ENCODE results near the gene NEDD8.
"Not testable (repeated sequence)": the region's sequence is repeated elsewhere in the genome, so short reads cannot be mapped to it uniquely, and the experiment has no call there.

The NEDD8 gene

GRCh38 chr14:24254630-24255392 lies 22.6 kb upstream of the NEDD8 start:
- H3K27ac ChIP-seq (ENCODE audit: low read depth, low read length): no peak overlapping the region
- H3K9me3 ChIP-seq (ENCODE audit: low read length): no peaks in the 10 kb centered on the region
- no peak overlapping the region for H3K4me3 ChIP-seq (ENCODE audit: low read depth in 1 of 2, low read length in 2 of 2)
- H3K36me3 ChIP-seq (ENCODE audit: insufficient read depth, low read length): no peaks in the 10 kb centered on the region
- H3K9ac ChIP-seq (ENCODE audit: low read length): no peak overlapping the region
- H3K4me1 ChIP-seq (ENCODE audit: insufficient read depth, low read length): no peaks in the 10 kb centered on the region
- H3K27me3 ChIP-seq (ENCODE audit: control insufficient read depth in 1 of 2, insufficient read depth in 2 of 2, low read length in 2 of 2): no peaks in the 10 kb centered on the region

- H3K27me3 ChIP-seq (ENCODE audit: control insufficient read depth in 1 of 2, insufficient read depth in 2 of 2, low read length in 2 of 2): no peaks in the 10 kb centered on the region
- no peaks in the 10 kb centered on the region for H3K4me1 ChIP-seq (ENCODE audit: insufficient read depth, low read length)
- H3K9ac ChIP-seq (ENCODE audit: low read length): no peak overlapping the region
- no peaks in the 10 kb centered on the region for H3K9me3 ChIP-seq (ENCODE audit: low read length)
- H3K27ac ChIP-seq (ENCODE audit: low read depth, low read length): no peak overlapping the region
- H3K36me3 ChIP-seq (ENCODE audit: insufficient read depth, low read length): no peaks in the 10 kb centered on the region
- H3K4me3 ChIP-seq (ENCODE audit: low read depth in 1 of 2, low read length in 2 of 2): no peak overlapping the region
Measured at GRCh38 chr14:24253936-24254335, 21.8 kb upstream of the NEDD8 start.

DNA sequence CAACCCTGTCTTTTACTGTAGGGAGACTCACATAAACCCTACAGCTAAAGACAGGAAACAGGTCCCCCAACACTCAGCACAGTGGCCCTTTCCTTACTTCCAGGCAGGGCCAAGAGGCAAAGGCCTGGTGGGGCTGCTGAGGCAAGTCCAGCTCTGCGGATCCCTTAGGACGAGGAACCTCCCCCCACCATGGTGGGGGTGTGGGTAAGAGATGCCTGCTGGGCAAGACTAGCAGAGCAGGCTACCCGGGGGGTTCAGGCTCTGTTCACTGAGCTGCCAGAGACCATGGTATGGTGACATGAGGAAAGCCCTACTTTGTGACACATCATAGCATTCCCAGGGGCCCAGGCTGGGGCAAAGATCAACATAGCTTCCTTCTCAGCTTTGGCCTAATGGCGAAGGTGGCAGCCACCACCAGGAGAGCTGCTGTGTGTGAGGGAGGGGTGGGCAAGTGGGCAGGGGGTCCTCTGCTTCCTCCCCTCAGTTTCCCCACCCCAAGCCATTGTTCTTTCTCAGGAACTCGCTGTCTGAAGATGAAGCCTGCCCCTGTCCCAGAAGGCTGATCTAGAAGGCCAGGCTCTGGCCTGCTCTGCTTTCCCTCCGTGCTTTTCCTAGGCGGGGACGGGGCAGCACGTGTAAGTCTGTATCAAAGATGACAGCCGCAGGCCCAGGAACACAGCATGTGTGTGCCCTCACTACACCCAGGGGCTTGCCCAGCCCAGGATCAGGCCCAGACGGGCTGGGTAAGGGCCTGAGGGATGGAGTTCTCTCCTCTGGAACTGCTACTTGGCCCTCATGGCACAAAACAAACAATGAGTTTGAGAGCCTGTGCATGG lies 20.3 kb upstream of the NEDD8 start:
- H3K27ac ChIP-seq (ENCODE audit: low read depth, low read length): no peak overlapping the region
- H3K9me3 ChIP-seq (ENCODE audit: low read length): no peaks in the 10 kb centered on the region
- H3K9ac ChIP-seq (ENCODE audit: low read length): no peak overlapping the region
- no peak overlapping the region for H3K4me3 ChIP-seq (ENCODE audit: low read depth in 1 of 2, low read length in 2 of 2)
- no peaks in the 10 kb centered on the region for H3K4me1 ChIP-seq (ENCODE audit: insufficient read depth, low read length)
- H3K36me3 ChIP-seq (ENCODE audit: insufficient read depth, low read length): no peaks in the 10 kb centered on the region
- H3K27me3 ChIP-seq (ENCODE audit: control insufficient read depth in 1 of 2, insufficient read depth in 2 of 2, low read length in 2 of 2): no peaks in the 10 kb centered on the region

GRCh38 chr14:24251880-24252288 lies 19.7 kb upstream of the NEDD8 start:
- Histone ChIP-seq H3K4me1 (ENCODE audit: insufficient read depth, low read length) (no peaks in the 10 kb centered on the region), H3K9me3 (ENCODE audit: low read length) (no peaks in the 10 kb centered on the region), H3K27ac (ENCODE audit: low read depth, low read length) (no peak overlapping the region), H3K9ac (ENCODE audit: low read length) (no peak overlapping the region), H3K4me3 (ENCODE audit: low read depth in 1 of 2, low read length in 2 of 2) (no peak overlapping the region), H3K27me3 (ENCODE audit: control insufficient read depth in 1 of 2, insufficient read depth in 2 of 2, low read length in 2 of 2) (no peaks in the 10 kb centered on the region), H3K36me3 (ENCODE audit: insufficient read depth, low read length) (no peaks in the 10 kb centered on the region)

DNA sequence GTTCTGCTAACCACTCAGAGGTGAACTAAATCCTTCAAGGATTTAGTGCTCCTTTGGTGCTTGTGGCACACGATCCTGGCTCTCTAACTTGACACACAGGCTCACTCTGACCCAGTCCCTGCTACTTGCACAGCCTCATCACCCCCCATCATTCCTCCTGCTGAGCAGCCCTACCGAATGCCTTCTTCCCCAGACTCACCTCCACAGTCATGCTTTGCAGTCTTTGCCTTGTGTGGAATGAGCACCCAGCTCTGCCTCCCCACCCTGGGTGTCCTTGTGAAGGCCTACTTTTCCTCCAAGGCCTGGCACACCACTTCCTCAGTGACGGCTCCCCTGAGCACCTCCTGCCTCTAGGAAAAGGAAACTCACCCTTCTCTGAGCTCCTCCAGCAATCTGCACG lies 18.2 kb upstream of the NEDD8 start:
- Histone ChIP-seq H3K9me3 (ENCODE audit: low read length) (no peaks in the 10 kb centered on the region), H3K27me3 (ENCODE audit: control insufficient read depth in 1 of 2, insufficient read depth in 2 of 2, low read length in 2 of 2) (no peaks in the 10 kb centered on the region), H3K4me1 (ENCODE audit: insufficient read depth, low read length) (no peaks in the 10 kb centered on the region), H3K4me3 (ENCODE audit: low read depth in 1 of 2, low read length in 2 of 2) (no peak overlapping the region), H3K27ac (ENCODE audit: low read depth, low read length) (no peak overlapping the region), H3K9ac (ENCODE audit: low read length) (no peak overlapping the region), H3K36me3 (ENCODE audit: insufficient read depth, low read length) (no peaks in the 10 kb centered on the region)

DNA sequence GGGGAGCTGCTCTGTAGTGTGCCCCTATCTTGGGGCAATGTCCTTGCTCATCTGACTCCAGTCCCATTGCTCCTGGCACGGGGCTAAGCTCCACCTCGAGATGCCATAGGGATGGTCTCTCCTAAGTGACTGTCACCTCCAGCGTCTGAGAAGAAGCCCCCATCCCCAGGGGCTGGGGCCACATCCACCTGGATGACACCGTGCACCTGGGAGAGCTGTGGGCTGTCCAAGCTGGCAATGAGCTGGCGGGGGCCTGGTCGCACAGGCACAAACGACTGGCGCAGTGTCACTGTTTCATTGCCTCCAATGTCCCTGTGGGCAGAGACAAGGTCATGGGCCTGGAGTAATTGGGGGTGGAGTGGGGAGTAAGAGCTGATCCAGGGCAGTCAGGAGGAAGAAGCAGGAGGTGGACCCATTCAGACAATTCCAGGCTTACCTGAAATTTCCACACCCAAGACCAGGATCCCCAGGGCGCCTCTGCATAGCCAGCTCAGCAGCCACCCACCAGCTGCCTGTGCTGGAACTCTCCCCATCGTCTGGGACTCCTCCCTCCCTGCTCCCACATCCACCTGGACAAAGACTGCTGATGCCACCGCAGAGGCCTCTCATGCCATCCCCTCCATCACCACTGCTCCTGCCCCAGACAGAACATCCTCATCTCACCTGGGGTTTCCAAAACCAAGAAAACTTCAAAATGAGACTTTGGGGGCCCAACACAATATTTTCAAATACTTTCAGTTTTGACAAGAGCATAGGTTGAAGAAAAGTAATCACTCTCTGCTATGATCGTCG lies 17.3 kb upstream of the NEDD8 start:
- no peaks in the 10 kb centered on the region for H3K4me1 ChIP-seq (ENCODE audit: insufficient read depth, low read length)
- no peaks in the 10 kb centered on the region for H3K9me3 ChIP-seq (ENCODE audit: low read length)
- H3K4me3 ChIP-seq (ENCODE audit: low read depth in 1 of 2, low read length in 2 of 2): no peak overlapping the region
- no peak overlapping the region for H3K27ac ChIP-seq (ENCODE audit: low read depth, low read length)
- H3K27me3 ChIP-seq (ENCODE audit: control insufficient read depth in 1 of 2, insufficient read depth in 2 of 2, low read length in 2 of 2): no peaks in the 10 kb centered on the region
- H3K9ac ChIP-seq (ENCODE audit: low read length): no peak overlapping the region
- no peaks in the 10 kb centered on the region for H3K36me3 ChIP-seq (ENCODE audit: insufficient read depth, low read length)

- Histone ChIP-seq H3K27ac (ENCODE audit: low read depth, low read length) (no peak overlapping the region), H3K9ac (ENCODE audit: low read length) (no peak overlapping the region), H3K4me3 (ENCODE audit: low read depth in 1 of 2, low read length in 2 of 2) (no peak overlapping the region), H3K9me3 (ENCODE audit: low read length) (no peaks in the 10 kb centered on the region), H3K4me1 (ENCODE audit: insufficient read depth, low read length) (peaks cover 5% of the 10 kb centered on the region), H3K27me3 (ENCODE audit: control insufficient read depth in 1 of 2, insufficient read depth in 2 of 2, low read length in 2 of 2) (no peaks in the 10 kb centered on the region), H3K36me3 (ENCODE audit: insufficient read depth, low read length) (no peaks in the 10 kb centered on the region)
Measured at GRCh38 chr14:24247422-24247821, 15.3 kb upstream of the NEDD8 start.

DNA sequence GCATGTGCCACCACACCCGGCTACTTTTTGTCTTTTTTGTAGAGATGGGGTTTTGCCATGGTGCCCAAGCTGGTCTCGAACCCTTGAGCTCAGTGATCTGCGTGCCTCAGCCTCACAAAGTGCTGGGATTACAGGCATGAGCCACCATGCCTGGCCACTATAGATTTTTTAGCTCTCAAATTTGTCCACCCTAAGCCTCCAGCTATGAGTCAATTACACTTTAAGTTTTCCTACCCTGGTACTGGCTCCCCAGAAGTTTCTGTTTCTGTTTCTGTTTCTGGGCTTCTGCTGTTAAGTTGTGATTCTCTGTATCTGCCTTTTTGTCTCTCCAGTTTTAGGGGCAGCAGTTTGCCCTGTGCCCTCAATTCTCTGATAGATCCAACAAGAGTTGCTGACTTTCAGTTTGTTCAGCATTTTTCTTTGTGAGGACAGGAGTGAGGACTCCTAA lies 14.6 kb upstream of the NEDD8 start:
- Histone ChIP-seq H3K36me3 (ENCODE audit: insufficient read depth, low read length) (no peaks in the 10 kb centered on the region), H3K27me3 (ENCODE audit: control insufficient read depth in 1 of 2, insufficient read depth in 2 of 2, low read length in 2 of 2) (no peaks in the 10 kb centered on the region), H3K4me1 (ENCODE audit: insufficient read depth, low read length) (peaks cover 6% of the 10 kb centered on the region), H3K27ac (ENCODE audit: low read depth, low read length) (no peak overlapping the region), H3K9me3 (ENCODE audit: low read length) (no peaks in the 10 kb centered on the region), H3K4me3 (ENCODE audit: low read depth in 1 of 2, low read length in 2 of 2) (no peak overlapping the region), H3K9ac (ENCODE audit: low read length) (no peak overlapping the region)

- H3K36me3 ChIP-seq (ENCODE audit: insufficient read depth, low read length); H3K4me3 ChIP-seq (ENCODE audit: low read depth in 1 of 2, low read length in 2 of 2); H3K27me3 ChIP-seq (ENCODE audit: control insufficient read depth in 1 of 2, insufficient read depth in 2 of 2, low read length in 2 of 2); H3K9me3 ChIP-seq (ENCODE audit: low read length); H3K27ac ChIP-seq (ENCODE audit: low read depth, low read length); H3K9ac ChIP-seq (ENCODE audit: low read length): not testable (repeated sequence)
- peaks cover 20% of the 10 kb centered on the region for H3K4me1 ChIP-seq (ENCODE audit: insufficient read depth, low read length)
Measured at GRCh38 chr14:24245350-24245749, 13.2 kb upstream of the NEDD8 start.

DNA sequence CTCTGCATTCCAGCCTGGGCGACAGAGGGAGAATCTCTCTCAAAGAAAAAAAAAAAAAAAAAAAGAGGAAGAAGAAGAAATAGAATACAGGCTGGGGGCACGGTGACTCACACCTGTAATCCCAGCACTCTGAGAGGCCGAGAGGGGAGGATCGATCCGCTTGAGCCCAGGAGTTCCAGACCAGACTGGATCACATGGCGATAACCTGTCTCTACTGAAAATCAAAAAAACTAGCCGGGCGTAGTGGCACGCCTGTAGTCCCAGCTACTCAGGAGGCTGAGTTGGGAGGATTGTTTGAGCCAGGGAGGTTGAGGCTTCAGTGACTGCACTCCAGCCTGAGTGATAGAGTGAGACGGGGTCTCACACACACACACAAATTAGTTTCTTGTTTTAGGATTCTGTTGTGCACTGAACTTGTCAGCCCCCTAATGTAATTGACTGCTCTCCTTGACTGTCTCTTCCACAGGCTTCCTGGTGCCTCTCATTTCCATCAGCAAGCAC lies 11.2 kb upstream of the NEDD8 start:
- H3K4me3 ChIP-seq (ENCODE audit: low read depth in 1 of 2, low read length in 2 of 2): peak overlapping the region; percentile 78
- peak overlapping the region; percentile 96 for H3K27ac ChIP-seq (ENCODE audit: low read depth, low read length)
- no peaks in the 10 kb centered on the region for H3K27me3 ChIP-seq (ENCODE audit: control insufficient read depth in 1 of 2, insufficient read depth in 2 of 2, low read length in 2 of 2)
- H3K4me1 ChIP-seq (ENCODE audit: insufficient read depth, low read length): peaks cover 34% of the 10 kb centered on the region
- no peaks in the 10 kb centered on the region for H3K9me3 ChIP-seq (ENCODE audit: low read length)
- H3K36me3 ChIP-seq (ENCODE audit: insufficient read depth, low read length): peaks cover 27% of the 10 kb centered on the region
- H3K9ac ChIP-seq (ENCODE audit: low read length): peak overlapping the region; percentile 66

DNA sequence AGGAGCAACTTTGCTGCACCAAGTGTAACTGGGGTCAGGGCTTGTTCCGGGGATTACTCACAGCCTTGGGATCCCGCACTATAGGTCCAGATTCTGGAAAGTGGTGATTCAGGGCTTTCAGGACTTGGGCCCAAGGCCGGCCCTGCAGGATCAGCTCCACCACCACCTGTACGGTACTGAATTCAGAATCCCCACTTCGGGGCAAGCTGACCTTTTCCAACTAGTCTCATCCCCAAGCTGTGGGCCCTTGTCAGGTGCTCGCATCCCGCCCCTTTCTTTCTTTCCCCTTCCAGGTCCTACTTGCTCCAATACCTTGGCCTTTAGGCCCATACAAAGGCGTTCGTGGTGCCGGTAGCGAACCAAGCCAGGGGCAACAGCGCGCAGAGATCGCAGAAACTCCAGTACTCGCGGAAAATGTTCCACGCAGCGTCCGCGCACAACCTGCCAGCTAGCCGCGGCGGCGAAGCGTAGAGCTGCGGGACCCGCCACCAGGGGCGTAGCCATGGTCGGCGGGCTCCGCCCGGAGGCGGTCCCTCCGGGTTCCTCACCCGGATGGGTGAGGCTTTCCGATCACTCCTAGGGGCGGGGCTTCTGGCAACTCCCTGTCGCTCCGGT lies 9.8 kb upstream of the NEDD8 start:
- Histone ChIP-seq H3K27me3 (ENCODE audit: control insufficient read depth in 1 of 2, insufficient read depth in 2 of 2, low read length in 2 of 2) (no peaks in the 10 kb centered on the region), H3K9ac (ENCODE audit: low read length) (peak overlapping the region; percentile 66), H3K9me3 (ENCODE audit: low read length) (no peaks in the 10 kb centered on the region), H3K27ac (ENCODE audit: low read depth, low read length) (peak overlapping the region; percentile 96), H3K36me3 (ENCODE audit: insufficient read depth, low read length) (peaks cover 42% of the 10 kb centered on the region), H3K4me3 (ENCODE audit: low read depth in 1 of 2, low read length in 2 of 2) (peak overlapping the region; percentile 78), H3K4me1 (ENCODE audit: insufficient read depth, low read length) (peaks cover 34% of the 10 kb centered on the region)

All from muscle layer of colon (tissue), 2 donors.